ENCODE measurements around the gene SBF2. TPM values are rescaled to one million over a fixed set of nuclear protein-coding genes. Genes with fewer than 3 reads are reported as not detected.

SBF2 gene
- total RNA-seq, 1 donor from 2014 or later: 44.9 TPM

DNA sequence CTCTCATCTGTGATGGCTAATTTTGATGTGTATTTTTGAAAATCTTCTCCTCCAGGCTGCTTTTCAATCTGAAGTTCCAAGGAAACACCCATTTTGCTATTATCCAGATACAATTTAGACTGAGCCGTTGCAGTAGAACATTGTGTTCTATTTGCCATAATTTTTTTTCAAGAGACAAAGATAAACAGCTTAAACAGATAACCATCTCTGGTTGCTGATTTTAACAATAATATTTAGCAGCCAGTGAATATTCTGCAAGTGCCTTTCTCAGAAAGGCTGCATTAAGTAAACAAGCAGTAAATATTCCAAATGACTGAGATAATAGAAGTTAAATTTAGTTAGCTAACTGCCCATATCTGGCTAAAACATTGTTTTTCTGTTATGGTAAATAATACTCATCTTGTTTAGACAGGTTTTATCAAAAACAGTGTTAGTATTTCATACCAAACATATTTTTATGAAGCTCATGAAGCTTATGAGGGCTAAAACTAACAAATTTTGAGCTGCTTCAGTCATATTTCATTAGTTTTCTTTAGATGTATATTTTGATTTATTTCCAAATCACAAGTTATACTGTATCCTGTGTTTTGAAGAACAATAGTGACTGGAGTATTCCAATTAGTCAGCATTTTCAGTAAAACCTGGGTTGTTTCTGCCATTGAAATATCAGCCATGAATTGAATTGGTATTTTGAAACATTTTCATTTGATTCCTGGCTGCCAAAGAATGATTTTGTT, 206.7 kb downstream of the SBF2 start:
- Mint-ChIP-seq H3K9me3 (ENCODE audit: low read depth) (peaks cover 23% of the 10 kb centered on the region), H3K4me1 (ENCODE audit: low read depth) (peaks cover 5% of the 10 kb centered on the region), H3K4me3 (ENCODE audit: low read depth) (no peak overlapping the region), H3K36me3 (ENCODE audit: insufficient read depth) (peaks cover 5% of the 10 kb centered on the region), H3K27me3 (no peaks in the 10 kb centered on the region), H3K27ac (no peak overlapping the region)
- TF ChIP-seq, protein P1, sequence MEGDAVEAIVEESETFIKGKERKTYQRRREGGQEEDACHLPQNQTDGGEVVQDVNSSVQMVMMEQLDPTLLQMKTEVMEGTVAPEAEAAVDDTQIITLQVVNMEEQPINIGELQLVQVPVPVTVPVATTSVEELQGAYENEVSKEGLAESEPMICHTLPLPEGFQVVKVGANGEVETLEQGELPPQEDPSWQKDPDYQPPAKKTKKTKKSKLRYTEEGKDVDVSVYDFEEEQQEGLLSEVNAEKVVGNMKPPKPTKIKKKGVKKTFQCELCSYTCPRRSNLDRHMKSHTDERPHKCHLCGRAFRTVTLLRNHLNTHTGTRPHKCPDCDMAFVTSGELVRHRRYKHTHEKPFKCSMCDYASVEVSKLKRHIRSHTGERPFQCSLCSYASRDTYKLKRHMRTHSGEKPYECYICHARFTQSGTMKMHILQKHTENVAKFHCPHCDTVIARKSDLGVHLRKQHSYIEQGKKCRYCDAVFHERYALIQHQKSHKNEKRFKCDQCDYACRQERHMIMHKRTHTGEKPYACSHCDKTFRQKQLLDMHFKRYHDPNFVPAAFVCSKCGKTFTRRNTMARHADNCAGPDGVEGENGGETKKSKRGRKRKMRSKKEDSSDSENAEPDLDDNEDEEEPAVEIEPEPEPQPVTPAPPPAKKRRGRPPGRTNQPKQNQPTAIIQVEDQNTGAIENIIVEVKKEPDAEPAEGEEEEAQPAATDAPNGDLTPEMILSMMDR (IDR thresholded peaks at IDR 0.05; ENCODE audit: unreplicated experiment): no peak
- no peak for DNase-seq (ENCODE audit: low spot score, unreplicated experiment)

DNA sequence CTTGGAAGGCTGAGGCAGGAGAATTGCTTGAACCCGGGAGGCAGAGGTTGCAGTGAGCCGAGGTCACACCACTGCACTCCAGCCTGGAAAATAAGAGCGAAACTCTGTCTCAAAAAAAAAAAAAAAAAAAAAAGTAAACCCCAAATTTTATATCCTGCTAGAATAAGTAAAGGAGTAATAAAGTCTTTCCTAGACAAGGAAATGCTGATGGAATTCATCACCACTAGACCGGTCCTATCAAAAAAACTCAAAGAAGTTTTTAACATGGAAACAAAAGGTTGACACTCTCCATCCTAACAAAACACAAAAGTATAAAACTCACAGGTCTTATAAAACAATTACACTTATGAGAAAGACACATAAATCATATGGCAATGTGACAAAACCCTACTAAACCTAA, 213.9 kb downstream of the SBF2 start:
- no peak overlapping the region for H3K27ac Mint-ChIP-seq
- H3K27me3 Mint-ChIP-seq: no peaks in the 10 kb centered on the region
- TF ChIP-seq, protein P1 (IDR thresholded peaks at IDR 0.05; ENCODE audit: unreplicated experiment): no peak
- no peak for DNase-seq (ENCODE audit: low spot score, unreplicated experiment)
- H3K9me3 Mint-ChIP-seq (ENCODE audit: low read depth): peaks cover 57% of the 10 kb centered on the region
- peaks cover 31% of the 10 kb centered on the region for H3K36me3 Mint-ChIP-seq (ENCODE audit: insufficient read depth)
- no peak overlapping the region for H3K4me3 Mint-ChIP-seq (ENCODE audit: low read depth)
- H3K4me1 Mint-ChIP-seq (ENCODE audit: low read depth): no peaks in the 10 kb centered on the region

DNA sequence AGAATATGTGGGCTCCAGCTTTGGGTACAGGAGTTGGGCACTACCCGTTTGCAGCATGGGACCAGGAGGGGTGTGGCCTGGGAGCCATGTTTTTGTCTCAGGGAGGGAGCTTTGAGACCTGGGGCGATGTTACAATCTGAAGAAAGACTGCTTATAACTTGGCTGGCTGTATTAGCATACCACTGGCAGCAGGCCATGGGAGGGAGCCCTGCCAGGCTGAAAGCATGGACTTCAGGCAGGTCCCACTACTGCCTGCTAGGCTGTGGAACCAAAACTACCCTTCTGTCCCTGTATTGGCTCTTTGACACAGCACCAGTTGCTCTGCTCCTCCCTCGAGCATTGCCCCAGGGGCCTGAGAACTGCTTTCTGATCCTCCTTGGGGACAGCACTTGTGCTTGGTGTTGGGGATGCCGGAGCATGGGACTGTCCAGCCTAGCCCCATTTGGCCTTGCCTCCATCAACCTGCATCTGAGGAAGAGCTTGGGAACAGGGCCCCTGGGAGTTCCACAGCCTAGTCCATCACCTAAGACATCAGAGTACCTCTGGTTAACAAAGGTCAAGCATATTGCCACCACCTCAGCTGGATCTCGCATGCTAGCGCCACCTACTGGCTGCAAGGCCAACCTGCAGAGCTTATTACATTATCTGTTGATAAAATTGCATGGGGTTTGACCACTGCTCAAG, 217.4 kb downstream of the SBF2 start:
- H3K27ac Mint-ChIP-seq: no peak overlapping the region
- no peak for DNase-seq (ENCODE audit: low spot score, unreplicated experiment)
- H3K27me3 Mint-ChIP-seq: no peaks in the 10 kb centered on the region
- TF ChIP-seq, protein P1 (IDR thresholded peaks at IDR 0.05; ENCODE audit: unreplicated experiment): peak; percentile 65
- H3K4me3 Mint-ChIP-seq (ENCODE audit: low read depth): no peak overlapping the region
- H3K36me3 Mint-ChIP-seq (ENCODE audit: insufficient read depth): peaks cover 22% of the 10 kb centered on the region
- H3K9me3 Mint-ChIP-seq (ENCODE audit: low read depth): peaks cover 27% of the 10 kb centered on the region
- no peaks in the 10 kb centered on the region for H3K4me1 Mint-ChIP-seq (ENCODE audit: low read depth)

DNA sequence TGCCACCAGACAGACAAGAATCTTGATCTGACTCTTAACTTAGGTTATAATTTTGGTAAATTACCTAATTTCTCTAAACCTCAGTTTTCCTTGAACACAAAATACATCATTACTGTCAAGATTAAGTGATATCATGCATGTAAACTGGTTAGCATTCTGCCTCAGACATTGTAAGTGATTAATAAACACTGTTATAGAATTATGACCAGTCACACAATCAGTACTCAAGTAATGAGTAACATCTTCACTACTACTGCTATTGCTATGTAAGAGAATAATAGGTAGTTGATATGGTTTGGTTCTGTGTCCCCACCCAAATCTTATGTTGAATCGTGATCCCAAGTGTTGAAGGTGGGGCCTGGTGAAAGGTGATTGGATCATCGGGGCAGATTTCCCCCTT, 218.9 kb downstream of the SBF2 start:
- TF ChIP-seq, protein P1 (IDR thresholded peaks at IDR 0.05; ENCODE audit: unreplicated experiment): no peak
- Mint-ChIP-seq H3K4me3 (ENCODE audit: low read depth) (no peak overlapping the region), H3K27ac (no peak overlapping the region), H3K4me1 (ENCODE audit: low read depth) (no peaks in the 10 kb centered on the region), H3K9me3 (ENCODE audit: low read depth) (peaks cover 15% of the 10 kb centered on the region), H3K27me3 (no peaks in the 10 kb centered on the region), H3K36me3 (ENCODE audit: insufficient read depth) (peaks cover 20% of the 10 kb centered on the region)
- DNase-seq (ENCODE audit: low spot score, unreplicated experiment): no peak

- H3K27me3 Mint-ChIP-seq: no peaks in the 10 kb centered on the region
- no peaks in the 10 kb centered on the region for H3K9me3 Mint-ChIP-seq (ENCODE audit: low read depth)
- no peak overlapping the region for H3K27ac Mint-ChIP-seq
- no peak for DNase-seq (ENCODE audit: low spot score, unreplicated experiment)
- TF ChIP-seq, protein P1 (IDR thresholded peaks at IDR 0.05; ENCODE audit: unreplicated experiment): no peak
- H3K36me3 Mint-ChIP-seq (ENCODE audit: insufficient read depth): peaks cover 10% of the 10 kb centered on the region
- H3K4me1 Mint-ChIP-seq (ENCODE audit: low read depth): no peaks in the 10 kb centered on the region
- no peak overlapping the region for H3K4me3 Mint-ChIP-seq (ENCODE audit: low read depth)
These were observed 221.2 kb downstream of the SBF2 start for GRCh38 chr11:10072841-10073240.
